Loucy (cell line): ENCODE results near the gene DOP1A.

Experiments
- H2AFZ ChIP-seq: fragments of 200-600 bp; sonication (generic); 2 replicates; pipeline ENCODE4 v1.6.0; 2016; ENCODE audit warnings: antibody characterized with exemption, mild to moderate bottlenecking, low read length, moderate library complexity
- H3F3A ChIP-seq: fragments of 200-600 bp; 2 replicates; pipeline ENCODE4 v1.6.0; 2016; ENCODE audit warnings: antibody characterized with exemption, low read depth, mild to moderate bottlenecking
- H3K27me3 ChIP-seq: fragments of 200-600 bp; sonication (generic); 2 replicates; pipeline ENCODE4 v1.6.1; 2014; ENCODE audit warnings: low read length, mild to moderate bottlenecking; ENCODE audit not compliant: insufficient read depth, poor library complexity, severe bottlenecking
- H3K36me3 ChIP-seq: fragments of 200-600 bp; sonication (generic); 2 replicates; pipeline ENCODE4 v1.6.1; 2016; ENCODE audit warnings: low read length; ENCODE audit not compliant: insufficient read depth
- H3K4me1 ChIP-seq: fragments of 200-600 bp; sonication (generic); 2 replicates; pipeline ENCODE4 v1.5.1; 2014; ENCODE audit warnings: low read length, mild to moderate bottlenecking; ENCODE audit not compliant: insufficient read depth, poor library complexity, severe bottlenecking
- H3K4me2 ChIP-seq: fragments of 200-600 bp; sonication (generic); 2 replicates; pipeline ENCODE4 v1.6.0; 2014; ENCODE audit warnings: antibody characterized with exemption, low read length, low read depth, mild to moderate bottlenecking; ENCODE audit not compliant: poor library complexity, severe bottlenecking
- H3K4me3 ChIP-seq: fragments of 200-600 bp; sonication (generic); 2 replicates; pipeline ENCODE4 v1.5.1; 2014; ENCODE audit warnings: low read length, mild to moderate bottlenecking, mixed read lengths; ENCODE audit not compliant: poor library complexity, severe bottlenecking
- H3K79me2 ChIP-seq: fragments of 200-600 bp; sonication (generic); 2 replicates; pipeline ENCODE4 v1.6.1; 2014; ENCODE audit warnings: low read length; ENCODE audit not compliant: insufficient read depth
- H3K9ac ChIP-seq: fragments of 200-600 bp; sonication (generic); 2 replicates; pipeline ENCODE4 v1.6.0; 2014; ENCODE audit warnings: mild to moderate bottlenecking, low read depth, low read length, moderate library complexity; ENCODE audit not compliant: poor library complexity, severe bottlenecking
- H3K9me2 ChIP-seq: fragments of 200-600 bp; sonication (generic); replicated peaks from 2 replicates; pipeline ENCODE4 v1.6.1; 2016; ENCODE audit warnings: low read depth, low read length, mixed read lengths
- H3K9me3 ChIP-seq: fragments of 200-600 bp; sonication (generic); 2 replicates; pipeline ENCODE4 v1.6.1; 2014; ENCODE audit warnings: mild to moderate bottlenecking, antibody characterized with exemption, low read length, low read depth; ENCODE audit not compliant: insufficient read depth
- H4K20me1 ChIP-seq: fragments of 200-600 bp; sonication (generic); 2 replicates; pipeline ENCODE4 v1.6.0; 2014; ENCODE audit warnings: antibody characterized with exemption, low read length, mild to moderate bottlenecking; ENCODE audit not compliant: insufficient read depth, poor library complexity, severe bottlenecking
- EZH2phosphoT487 ChIP-seq: fragments of 200-600 bp; IDR thresholded peaks from 2 replicates; pipeline ENCODE4 v1.6.1; 2018; ENCODE audit warnings: antibody characterized with exemption, mild to moderate bottlenecking, moderate library complexity, borderline replicate concordance
- TF ChIP-seq, protein P1 (sequence below): fragments of 200-600 bp; sonication (generic); conservative IDR thresholded peaks from 2 replicates; pipeline ENCODE4 v1.5.1; 2014; ENCODE audit warnings: mild to moderate bottlenecking, antibody characterized with exemption, low read length

The DOP1A gene

DNA sequence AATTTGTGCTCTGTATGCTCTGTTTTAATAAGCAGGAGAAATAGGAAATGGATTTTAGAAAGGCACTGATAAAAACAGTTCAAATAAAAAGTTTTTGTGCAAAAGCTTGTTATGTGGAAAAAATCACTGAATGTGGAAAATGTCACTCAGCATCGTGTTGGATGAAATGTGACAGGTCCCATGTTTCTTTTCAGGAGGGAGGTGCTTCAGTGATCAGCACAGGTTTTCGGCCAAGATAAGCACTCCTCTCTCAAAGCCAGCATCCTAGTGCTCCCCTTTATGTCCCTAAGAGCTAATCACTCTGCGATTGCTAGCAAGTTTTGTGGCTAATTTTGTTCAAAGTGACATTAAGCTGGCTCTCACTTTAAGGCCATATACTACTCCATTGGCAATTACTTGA, 13.8 kb upstream of the DOP1A start:
- H3F3A ChIP-seq = no peaks in the 10 kb centered on the region
- no peak overlapping the region for H3K4me2 ChIP-seq
- H3K9me2 ChIP-seq = no peaks in the 10 kb centered on the region
- H3K9ac ChIP-seq = no peak overlapping the region
- no peaks in the 10 kb centered on the region for H3K4me1 ChIP-seq
- no peak for TF ChIP-seq EZH2phosphoT487
- TF ChIP-seq, protein P1, sequence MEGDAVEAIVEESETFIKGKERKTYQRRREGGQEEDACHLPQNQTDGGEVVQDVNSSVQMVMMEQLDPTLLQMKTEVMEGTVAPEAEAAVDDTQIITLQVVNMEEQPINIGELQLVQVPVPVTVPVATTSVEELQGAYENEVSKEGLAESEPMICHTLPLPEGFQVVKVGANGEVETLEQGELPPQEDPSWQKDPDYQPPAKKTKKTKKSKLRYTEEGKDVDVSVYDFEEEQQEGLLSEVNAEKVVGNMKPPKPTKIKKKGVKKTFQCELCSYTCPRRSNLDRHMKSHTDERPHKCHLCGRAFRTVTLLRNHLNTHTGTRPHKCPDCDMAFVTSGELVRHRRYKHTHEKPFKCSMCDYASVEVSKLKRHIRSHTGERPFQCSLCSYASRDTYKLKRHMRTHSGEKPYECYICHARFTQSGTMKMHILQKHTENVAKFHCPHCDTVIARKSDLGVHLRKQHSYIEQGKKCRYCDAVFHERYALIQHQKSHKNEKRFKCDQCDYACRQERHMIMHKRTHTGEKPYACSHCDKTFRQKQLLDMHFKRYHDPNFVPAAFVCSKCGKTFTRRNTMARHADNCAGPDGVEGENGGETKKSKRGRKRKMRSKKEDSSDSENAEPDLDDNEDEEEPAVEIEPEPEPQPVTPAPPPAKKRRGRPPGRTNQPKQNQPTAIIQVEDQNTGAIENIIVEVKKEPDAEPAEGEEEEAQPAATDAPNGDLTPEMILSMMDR = no peak
- no peak overlapping the region for H3K4me3 ChIP-seq
- H3K27me3 ChIP-seq = no peaks in the 10 kb centered on the region
- no peaks in the 10 kb centered on the region for H3K79me2 ChIP-seq
- no peaks in the 10 kb centered on the region for H3K9me3 ChIP-seq
- no peaks in the 10 kb centered on the region for H4K20me1 ChIP-seq
- no peak overlapping the region for H2AFZ ChIP-seq
- H3K36me3 ChIP-seq = peaks cover 9% of the 10 kb centered on the region; the same call in 1 of the 2 replicates

DNA sequence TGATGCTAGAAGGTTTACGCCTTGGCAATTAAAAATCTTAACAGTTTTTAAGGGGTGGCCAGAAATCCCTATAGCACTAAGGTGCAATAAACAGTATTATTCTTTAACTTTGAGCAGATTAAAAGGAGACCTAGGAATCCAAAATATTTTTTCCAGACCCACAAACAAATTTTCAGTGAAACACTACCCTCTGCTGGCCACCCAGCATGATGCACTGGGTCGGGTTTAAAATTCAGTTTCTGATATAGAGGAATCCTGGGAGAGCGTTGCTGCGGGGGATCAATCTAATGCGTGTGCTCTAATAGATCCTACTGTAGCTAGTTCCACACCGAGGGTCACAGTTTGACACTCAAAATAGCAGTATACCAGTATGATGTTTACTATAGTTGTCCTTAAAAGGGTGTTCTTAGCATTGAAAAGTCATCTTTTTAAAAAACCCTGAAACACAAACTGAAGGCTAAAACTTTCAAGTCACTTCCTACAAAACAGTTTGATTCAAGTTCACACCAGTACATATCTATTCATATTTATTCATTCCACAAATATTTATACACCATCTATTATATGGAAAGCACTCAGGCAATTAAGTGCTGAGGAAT, 12.0 kb upstream of the DOP1A start:
- H2AFZ ChIP-seq = no peak overlapping the region
- H3K9ac ChIP-seq = no peak overlapping the region
- H3K4me2 ChIP-seq = no peak overlapping the region
- no peaks in the 10 kb centered on the region for H3K27me3 ChIP-seq
- TF ChIP-seq, protein P1 = peak; percentile 90
- TF ChIP-seq EZH2phosphoT487 = no peak
- peaks cover under 1% of the 10 kb centered on the region for H3K4me1 ChIP-seq
- peaks cover 9% of the 10 kb centered on the region; the same call in 1 of the 2 replicates for H3K36me3 ChIP-seq
- H3K79me2 ChIP-seq = no peaks in the 10 kb centered on the region
- H3K9me3 ChIP-seq = no peaks in the 10 kb centered on the region
- no peaks in the 10 kb centered on the region for H4K20me1 ChIP-seq
- H3K4me3 ChIP-seq = no peak overlapping the region
- no peaks in the 10 kb centered on the region for H3F3A ChIP-seq
- no peaks in the 10 kb centered on the region for H3K9me2 ChIP-seq

DNA sequence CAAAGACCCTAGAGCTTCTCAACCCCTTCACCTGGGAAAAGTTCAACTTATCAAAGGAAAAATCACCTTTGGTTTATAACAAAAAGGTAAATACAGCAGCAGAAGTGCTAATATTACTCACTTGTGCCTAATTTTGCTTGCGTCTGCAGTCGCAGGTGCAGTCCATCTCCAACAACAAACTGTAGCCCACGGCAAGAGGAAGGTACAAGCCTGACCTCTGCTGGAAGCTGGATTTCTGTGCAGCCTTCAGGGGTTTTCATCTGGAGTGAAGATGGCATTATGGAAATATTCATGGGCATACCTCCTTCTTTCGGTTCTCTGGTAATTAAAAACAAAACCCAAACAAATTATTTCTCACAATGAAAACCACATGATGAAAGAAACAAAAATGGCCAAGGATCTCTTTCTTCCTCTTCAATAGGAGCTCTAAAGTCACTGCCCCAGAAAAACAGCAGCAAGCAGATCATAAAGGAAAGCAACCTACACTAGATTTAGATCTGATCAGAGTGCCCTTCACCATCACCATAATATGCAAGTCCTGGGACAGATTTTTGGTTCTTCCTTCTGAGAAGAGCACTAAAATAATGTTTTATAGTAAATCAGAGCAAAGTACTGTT, 9.7 kb upstream of the DOP1A start:
- Histone ChIP-seq H4K20me1 (no peaks in the 10 kb centered on the region), H3K27me3 (no peaks in the 10 kb centered on the region), H3K4me3 (no peak overlapping the region), H3K9me3 (no peaks in the 10 kb centered on the region), H3K9me2 (no peaks in the 10 kb centered on the region), H3K4me2 (no peak overlapping the region), H3F3A (no peaks in the 10 kb centered on the region), H3K4me1 (peaks cover 8% of the 10 kb centered on the region), H3K79me2 (no peaks in the 10 kb centered on the region), H2AFZ (no peak overlapping the region), H3K9ac (no peak overlapping the region), H3K36me3 (peaks cover 3% of the 10 kb centered on the region; the same call in 1 of the 2 replicates)
- no peak for TF ChIP-seq EZH2phosphoT487
- TF ChIP-seq, protein P1 = peak; percentile 93
